H1 (cell line): ENCODE measurements around the gene RPL26. TPM values are rescaled to one million over a fixed set of nuclear protein-coding genes. Genes with fewer than 3 reads are reported as not detected.
A peak's percentile ranks its signal among the peaks of the same experiment; 100 is the strongest.

Experiments
- CBX8 ChIP-seq: fragments of 300-800, 300-1000 bp; sonication (generic); IDR thresholded peaks from 2 replicates; pipeline ENCODE4 v1.7.1; 2016; ENCODE audit warnings: low read depth, low read length, borderline replicate concordance
- CHD7 ChIP-seq: fragments of 300-600 bp; sonication (generic); IDR thresholded peaks from 2 replicates; pipeline ENCODE4 v1.7.1; 2012; ENCODE audit warnings: low read length, moderate library complexity, mild to moderate bottlenecking, inconsistent platforms; ENCODE audit not compliant: insufficient replicate concordance
- SIN3A ChIP-seq, 2 experiments: IDR thresholded peaks in 1 of 2; conservative IDR thresholded peaks in 1 of 2; 2 replicates each; pipeline ENCODE4 v1.6.1; 2011 to 2012; ENCODE audit warnings: low read length in 2 of 2, improper control_type of control experiment in 1 of 2, low read depth in 1 of 2, mild to moderate bottlenecking in 1 of 2
- ZNF274 ChIP-seq: IDR thresholded peaks from 2 replicates; pipeline ENCODE4 v1.7.0; 2012; ENCODE audit warnings: low read length, borderline replicate concordance; ENCODE audit errors: extremely low read depth
- polyA plus RNA-seq, 7 experiments: library from polyadenylated mRNA; depleted of rRNA in 3 of 7; stranded (reverse) in 5 of 7; unstranded in 2 of 7; fragments of >200 nt in 5 of 7; fragments of 200-250 nt in 2 of 7; gene quantifications; 1 replicate in 5 of 7; 2 replicates in 1 of 7; 4 replicates in 1 of 7; pipeline versions ENCODE4 v1.2.1 to v1.2.3, GENCODE V29; 2011 to 2013; ENCODE audit warnings: missing spikeins in 2 of 7, mixed read lengths in 2 of 7
- total RNA-seq: library from RNA; stranded (reverse); fragmentation: NEBNext Ultra II Directional; extraction: Animal tissue kit (Norgen Biotek cat#: 25700); gene quantifications from 2 replicates; pipeline ENCODE4 v1.2.1, GENCODE V29; 2021

Gene RPL26
- total and polyA plus RNA-seq, 2 of the 8 experiments (the other 6 are each of a cell fraction or from before 2014, with no cell fraction given), result 1,963 to 2,554 TPM

DNA sequence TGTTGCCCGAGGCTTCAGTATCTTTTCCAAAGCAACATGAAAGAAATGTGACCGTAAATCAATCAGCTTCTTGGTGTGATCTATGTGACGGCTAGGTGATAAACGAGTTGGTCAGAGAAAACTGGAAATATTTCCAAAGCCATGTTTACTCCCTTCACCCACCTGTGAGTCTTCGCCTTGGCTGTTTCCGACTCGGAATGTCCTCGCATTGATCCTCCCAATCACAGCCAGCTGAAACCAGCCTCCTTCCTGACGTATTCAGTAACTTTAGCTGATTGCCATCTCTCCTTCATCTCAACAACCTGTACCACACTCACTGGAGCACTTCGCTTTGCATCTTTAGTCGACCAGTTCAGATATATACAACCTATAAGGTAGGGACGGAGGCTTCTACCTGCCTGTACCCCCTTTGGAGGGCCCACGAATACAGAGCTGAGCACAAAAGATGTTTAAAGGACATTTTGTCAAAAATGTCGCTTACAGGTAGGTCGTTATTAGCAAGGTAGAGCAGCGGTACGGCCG, 7.2 kb downstream of the RPL26 start (continued):
- no peak for TF ChIP-seq CHD7
- TF ChIP-seq CBX8, result no peak
- peak; percentile 65 to 77; a peak in 2 of 4 replicates for TF ChIP-seq SIN3A (conservative IDR thresholded peaks at IDR 0.05 in 1 of 2, IDR thresholded peaks at IDR 0.05 in 1 of 2; ENCODE audit: low read depth in 1 of 2, low read length in 2 of 2)
- no peak for TF ChIP-seq ZNF274
